Lower leg skin (tissue), 4 donors: ENCODE measurements around the gene MAFF. TPM values are rescaled to one million over a fixed set of nuclear protein-coding genes. Genes with fewer than 3 reads are reported as not detected.
"Not testable (repeated sequence)": the region's sequence is repeated elsewhere in the genome, so short reads cannot be mapped to it uniquely, and the experiment has no call there.

ENCODE experiments used
- DNase-seq, 2 donors: peaks; one replicate each; pipeline ENCODE4 v3.0.0-alpha.2; 2019; ENCODE audit warnings: low spot score in 2 of 2
- H3K4me3 ChIP-seq: fragments of 200-600 bp; sonication (generic); 2 replicates; pipeline ENCODE4 v1.5.1; 2017; ENCODE audit warnings: mild to moderate bottlenecking, low read depth; ENCODE audit not compliant: poor library complexity, severe bottlenecking
- POLR2A ChIP-seq, 2 donors: fragments of 450-650 bp; IDR thresholded peaks; one replicate each; pipeline ENCODE4 v1.6.1; 2016 to 2017; ENCODE audit warnings: antibody characterized with exemption in 2 of 2, mild to moderate bottlenecking in 1 of 2, moderate library complexity in 1 of 2
- WGBS, 2 donors: methylation state at CpG; one replicate each; pipeline ENCODE4 v1.1.5; 2018; 5-methylcytosine and 5-hydroxymethylcytosine counted together
- intact Hi-C: fragments of 100-400 bp; cut with DNase I; formaldehyde crosslinking; loops from one replicate; pipeline ENCODE4 v1.15.0; 2023; ENCODE audit warnings: low total_unique reads
- total RNA-seq, 4 donors: library from RNA; depleted of rRNA; stranded (reverse); fragments of >200 nt; gene quantifications; one replicate each; pipeline ENCODE4 v1.1.0, GENCODE V29; 2016
- TF ChIP-seq, protein P1 (sequence below), 3 donors: fragments of 450-650 bp; IDR thresholded peaks; one replicate each; pipeline ENCODE4 v1.5.1; 2016; ENCODE audit warnings: antibody characterized with exemption in 3 of 3, mild to moderate bottlenecking in 3 of 3, moderate library complexity in 2 of 3

MAFF gene
- total RNA-seq, 4 donors from 2014 or later: 64.7 to 116 (median 82.0) TPM

- TF ChIP-seq, protein P1, sequence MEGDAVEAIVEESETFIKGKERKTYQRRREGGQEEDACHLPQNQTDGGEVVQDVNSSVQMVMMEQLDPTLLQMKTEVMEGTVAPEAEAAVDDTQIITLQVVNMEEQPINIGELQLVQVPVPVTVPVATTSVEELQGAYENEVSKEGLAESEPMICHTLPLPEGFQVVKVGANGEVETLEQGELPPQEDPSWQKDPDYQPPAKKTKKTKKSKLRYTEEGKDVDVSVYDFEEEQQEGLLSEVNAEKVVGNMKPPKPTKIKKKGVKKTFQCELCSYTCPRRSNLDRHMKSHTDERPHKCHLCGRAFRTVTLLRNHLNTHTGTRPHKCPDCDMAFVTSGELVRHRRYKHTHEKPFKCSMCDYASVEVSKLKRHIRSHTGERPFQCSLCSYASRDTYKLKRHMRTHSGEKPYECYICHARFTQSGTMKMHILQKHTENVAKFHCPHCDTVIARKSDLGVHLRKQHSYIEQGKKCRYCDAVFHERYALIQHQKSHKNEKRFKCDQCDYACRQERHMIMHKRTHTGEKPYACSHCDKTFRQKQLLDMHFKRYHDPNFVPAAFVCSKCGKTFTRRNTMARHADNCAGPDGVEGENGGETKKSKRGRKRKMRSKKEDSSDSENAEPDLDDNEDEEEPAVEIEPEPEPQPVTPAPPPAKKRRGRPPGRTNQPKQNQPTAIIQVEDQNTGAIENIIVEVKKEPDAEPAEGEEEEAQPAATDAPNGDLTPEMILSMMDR (IDR thresholded peaks at IDR 0.05): no peak
- TF ChIP-seq POLR2A (IDR thresholded peaks at IDR 0.05): no peak
- 90 to 94% methylated on average over 17 of the region's 17 CpGs for WGBS, 2 donors
- no peak for DNase-seq
- no peak overlapping the region for H3K4me3 ChIP-seq
- intact Hi-C loops: no loop called here
Observed at GRCh38 chr22:38175206-38176118, 26.3 kb upstream of the MAFF start.

DNA sequence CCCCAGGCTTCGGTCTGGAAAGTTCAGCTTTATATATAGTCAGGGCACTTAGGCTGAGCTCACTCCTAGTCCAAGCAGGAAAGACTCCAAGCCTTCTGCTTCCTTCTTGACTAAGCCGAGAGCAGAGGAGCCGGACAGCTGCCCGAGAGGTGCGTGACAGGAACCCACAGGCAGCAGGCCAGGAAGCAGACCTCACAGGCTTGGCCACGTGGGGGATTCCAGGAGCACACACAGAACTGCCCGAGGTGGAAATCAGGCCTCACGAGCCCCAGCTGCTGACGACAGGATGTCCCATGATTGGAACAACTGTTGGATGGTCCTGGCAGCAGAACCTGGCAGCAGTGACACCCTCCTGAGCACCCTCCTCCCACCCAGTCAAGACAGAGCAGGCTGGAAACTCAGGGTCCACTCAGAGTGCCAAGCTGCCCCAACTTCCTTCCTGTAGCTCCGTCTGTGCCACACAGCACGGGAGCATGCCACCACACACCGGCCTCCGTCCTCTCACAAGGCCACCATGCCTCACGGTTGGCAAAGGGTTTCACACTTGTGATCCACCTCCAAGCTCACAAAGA, 25.5 kb upstream of the MAFF start:
- intact Hi-C loops: no loop called here
- TF ChIP-seq, protein P1 (IDR thresholded peaks at IDR 0.05): no peak
- no peak for TF ChIP-seq POLR2A (IDR thresholded peaks at IDR 0.05)
- peak; percentile 84 to 96 for DNase-seq

GRCh38 chr22:38177044-38177443, 24.8 kb upstream of the MAFF start:
- intact Hi-C loops: no loop called here
- no peak overlapping the region for H3K4me3 ChIP-seq
- TF ChIP-seq POLR2A (IDR thresholded peaks at IDR 0.05): no peak
- TF ChIP-seq, protein P1 (IDR thresholded peaks at IDR 0.05): no peak
- WGBS, 2 donors: 92 to 94% methylated on average over 4 of the region's 4 CpGs
- no peak for DNase-seq

More for the DNA sequence above, 25.5 kb upstream of the MAFF start:
- H3K4me3 ChIP-seq: no peak overlapping the region
- 59 to 63% methylated on average over 10 to 11 of the region's 14 CpGs for WGBS, 2 donors

DNA sequence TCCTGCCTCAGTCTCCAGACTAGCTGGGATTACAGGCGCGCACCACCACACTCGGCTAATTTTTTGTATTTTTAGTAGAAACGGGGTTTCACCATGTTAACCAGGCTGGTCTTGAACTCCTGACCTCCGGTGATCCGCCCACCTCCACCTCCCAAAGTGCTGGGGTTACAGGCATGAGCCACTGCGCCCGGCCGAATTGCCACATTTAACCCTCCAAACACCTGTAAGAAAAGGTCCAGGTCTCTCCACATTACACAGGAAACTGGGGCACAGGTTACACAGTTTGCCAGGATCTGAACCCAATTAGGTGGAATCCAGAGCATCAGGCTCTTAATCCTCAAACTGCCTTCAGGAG, 24.2 kb upstream of the MAFF start:
- DNase-seq, intact Hi-C loops: not testable (repeated sequence)
- WGBS, 2 donors: 63 to 78% methylated on average over 9 of the region's 9 CpGs

GRCh38 chr22:38177926-38178604, 23.7 kb upstream of the MAFF start:
- no peak overlapping the region for H3K4me3 ChIP-seq
- intact Hi-C loops: no loop called here
- no peak for TF ChIP-seq POLR2A (IDR thresholded peaks at IDR 0.05)
- WGBS, 2 donors: 47 to 53% methylated on average over 14 to 15 of the region's 15 CpGs
- DNase-seq: peak; percentile 80 to 94

More for the DNA sequence above, 24.2 kb upstream of the MAFF start:
- not testable (repeated sequence) for H3K4me3 ChIP-seq

GRCh38 chr22:38178605-38178937, 23.2 kb upstream of the MAFF start:
- 94 to 95% methylated on average over 7 of the region's 7 CpGs for WGBS, 2 donors
- DNase-seq, intact Hi-C loops, H3K4me3 ChIP-seq: not testable (repeated sequence)

DNA sequence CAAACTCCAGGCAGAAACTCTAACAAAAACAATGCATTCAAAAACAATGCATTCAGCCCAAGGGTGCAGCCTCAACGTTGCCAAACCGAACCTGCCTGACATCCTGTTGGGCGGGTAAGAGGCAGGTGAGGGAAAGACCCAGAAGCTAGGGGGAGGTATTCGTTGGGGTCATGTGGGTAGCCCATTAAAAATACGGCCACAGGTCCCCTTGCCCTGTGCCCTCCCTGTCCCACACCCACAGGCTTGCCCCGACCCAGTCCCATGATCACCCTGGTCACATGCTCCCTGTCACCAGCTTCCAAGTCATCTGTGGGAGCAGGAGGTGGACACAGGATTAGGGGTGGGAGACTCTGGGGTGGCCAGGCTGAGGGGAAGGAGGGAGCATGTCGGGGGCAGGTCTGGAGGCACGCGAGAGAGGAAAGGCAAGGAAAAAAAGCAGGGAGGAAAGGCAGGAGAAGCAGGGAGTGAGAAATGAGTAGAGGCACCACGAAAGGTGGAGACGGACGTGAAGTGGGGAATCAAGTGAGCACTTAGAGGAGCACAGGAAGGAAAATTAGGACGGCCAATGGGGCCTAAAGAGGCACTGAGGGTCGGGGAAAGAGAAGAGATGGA, 20.8 kb upstream of the MAFF start:
- 10 to 12% methylated on average over 14 of the region's 14 CpGs for WGBS, 2 donors
- peak in 1 of 2 donors; percentile 93 for DNase-seq
- TF ChIP-seq POLR2A (IDR thresholded peaks at IDR 0.05): no peak
- TF ChIP-seq, protein P1 (IDR thresholded peaks at IDR 0.05): no peak
- intact Hi-C loops: loop anchor here (10.0 kb wide), 1 partner anchor 616 kb away; the partner anchor contains the start of gene CDC42EP1
- no peak overlapping the region for H3K4me3 ChIP-seq
